ENCODE measurements around the gene ABCC11.
"Not testable (repeated sequence)": the region's sequence is repeated elsewhere in the genome, so short reads cannot be mapped to it uniquely, and the experiment has no call there.

Gene ABCC11

DNA sequence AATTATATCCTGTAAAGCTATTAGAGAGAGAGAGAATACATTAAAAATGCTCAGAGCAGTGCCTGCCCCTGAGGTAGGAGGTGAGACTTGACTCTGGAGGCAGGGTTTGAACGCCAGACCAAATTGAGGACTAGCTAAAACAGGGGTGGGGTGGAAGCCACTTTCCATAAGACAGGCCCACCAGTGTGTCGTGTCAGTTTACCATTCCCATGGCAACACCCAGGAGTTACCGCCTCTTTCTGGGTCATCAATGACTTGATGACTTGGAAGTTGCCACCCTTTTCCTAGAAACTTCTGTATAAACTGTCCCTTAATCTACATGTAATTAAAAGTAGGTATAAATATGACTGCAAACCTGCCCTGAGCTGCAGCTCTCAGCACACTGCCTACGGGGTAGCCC is 59.6 kb downstream of the ABCC11 start:
- Histone ChIP-seq H3K4me2 (no peak overlapping the region), H3K9ac (no peak overlapping the region), H4K20me1 (no peaks in the 10 kb centered on the region), H3K27ac (no peak overlapping the region), H3K9me3 (no peaks in the 10 kb centered on the region), H3K36me3 (no peaks in the 10 kb centered on the region), H3K4me3 (no peak overlapping the region), H3K27me3 (no peaks in the 10 kb centered on the region), H3K4me1 (peaks cover 11% of the 10 kb centered on the region; the same call in 1 of the 2 replicates)
- no peak for TF ChIP-seq Cebpa-rat (IDR thresholded peaks at IDR 0.05)

DNA sequence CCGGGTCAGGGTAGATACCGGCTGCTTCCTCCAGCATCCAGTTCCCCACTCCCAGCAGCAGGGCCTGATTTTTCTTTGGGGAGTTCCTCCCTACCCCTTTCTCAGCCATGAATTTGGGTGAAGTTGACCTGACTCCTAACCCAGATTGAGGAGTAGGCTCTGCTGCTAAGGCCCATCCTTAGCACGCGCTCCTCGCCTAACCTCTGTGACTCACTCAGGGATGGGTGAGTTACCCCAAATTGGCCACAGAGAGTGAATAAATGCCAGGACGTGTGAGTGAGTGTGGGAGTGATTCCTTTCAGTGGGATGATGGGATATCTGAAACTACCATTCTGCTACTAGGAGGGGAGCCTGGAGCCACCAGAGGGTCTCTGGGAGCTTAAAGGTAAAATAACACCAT is 62.7 kb downstream of the ABCC11 start:
- Histone ChIP-seq H3K9ac (no peak overlapping the region), H3K4me3 (no peak overlapping the region), H4K20me1 (no peaks in the 10 kb centered on the region), H3K36me3 (no peaks in the 10 kb centered on the region), H3K27ac (no peak overlapping the region), H3K9me3 (no peaks in the 10 kb centered on the region), H3K4me2 (no peak overlapping the region), H3K4me1 (peaks cover 11% of the 10 kb centered on the region; the same call in 1 of the 2 replicates), H3K27me3 (no peaks in the 10 kb centered on the region)
- no peak for TF ChIP-seq Cebpa-rat (IDR thresholded peaks at IDR 0.05)

GRCh38 chr16:48182979-48183537 is 64.3 kb downstream of the ABCC11 start:
- H3K4me3 ChIP-seq = no peak overlapping the region
- no peaks in the 10 kb centered on the region for H3K9me3 ChIP-seq
- peaks cover 4% of the 10 kb centered on the region; the same call in 1 of the 2 replicates for H3K4me1 ChIP-seq
- no peak for TF ChIP-seq Cebpa-rat (IDR thresholded peaks at IDR 0.05)
- H3K9ac ChIP-seq = no peak overlapping the region
- no peak overlapping the region for H3K4me2 ChIP-seq
- no peaks in the 10 kb centered on the region for H4K20me1 ChIP-seq
- no peak overlapping the region for H3K27ac ChIP-seq
- H3K36me3 ChIP-seq = no peaks in the 10 kb centered on the region
- H3K27me3 ChIP-seq = no peaks in the 10 kb centered on the region

GRCh38 chr16:48181746-48182520 is 65.4 kb downstream of the ABCC11 start:
- not testable (repeated sequence) for H3K4me2 ChIP-seq, H3K36me3 ChIP-seq, H3K27me3 ChIP-seq, H3K9ac ChIP-seq, H4K20me1 ChIP-seq, H3K4me3 ChIP-seq, H3K4me1 ChIP-seq, H3K27ac ChIP-seq, H3K9me3 ChIP-seq

DNA sequence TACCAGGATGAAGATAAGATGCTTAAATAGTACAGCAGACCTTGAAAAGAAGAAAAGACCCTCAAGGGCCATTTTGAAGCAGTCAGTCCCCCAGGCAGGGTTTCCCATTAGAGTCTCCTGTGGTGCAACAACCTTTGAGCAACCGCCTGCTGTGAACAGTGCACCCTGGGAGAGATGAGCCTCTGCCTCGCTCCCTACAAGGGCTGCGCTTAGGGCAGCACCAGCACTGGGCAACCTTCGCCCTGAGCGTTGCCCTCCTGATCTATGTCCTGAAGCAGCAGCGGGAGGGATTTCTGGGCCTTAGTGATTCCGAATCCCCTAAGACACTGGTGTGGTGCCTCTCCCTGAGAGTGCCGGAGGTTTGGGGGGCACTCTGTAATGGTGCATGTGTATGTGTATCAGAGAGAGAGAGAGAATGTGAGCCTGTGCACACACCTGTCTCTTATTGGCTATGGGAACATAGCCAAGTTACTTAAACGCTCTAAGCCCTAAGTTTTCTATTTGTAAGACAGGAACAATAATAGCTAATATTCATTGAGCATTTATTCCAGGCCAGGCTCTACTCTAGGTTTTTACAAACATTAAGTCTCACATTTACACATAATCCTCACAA is 66.4 kb downstream of the ABCC11 start:
- Histone ChIP-seq H3K36me3 (no peaks in the 10 kb centered on the region), H3K4me1 (peaks cover 4% of the 10 kb centered on the region; the same call in 1 of the 2 replicates), H3K27ac (no peak overlapping the region), H4K20me1 (no peaks in the 10 kb centered on the region), H3K9ac (no peak overlapping the region), H3K4me2 (no peak overlapping the region), H3K9me3 (no peaks in the 10 kb centered on the region), H3K27me3 (no peaks in the 10 kb centered on the region), H3K4me3 (no peak overlapping the region)
- no peak for TF ChIP-seq Cebpa-rat (IDR thresholded peaks at IDR 0.05)

DNA sequence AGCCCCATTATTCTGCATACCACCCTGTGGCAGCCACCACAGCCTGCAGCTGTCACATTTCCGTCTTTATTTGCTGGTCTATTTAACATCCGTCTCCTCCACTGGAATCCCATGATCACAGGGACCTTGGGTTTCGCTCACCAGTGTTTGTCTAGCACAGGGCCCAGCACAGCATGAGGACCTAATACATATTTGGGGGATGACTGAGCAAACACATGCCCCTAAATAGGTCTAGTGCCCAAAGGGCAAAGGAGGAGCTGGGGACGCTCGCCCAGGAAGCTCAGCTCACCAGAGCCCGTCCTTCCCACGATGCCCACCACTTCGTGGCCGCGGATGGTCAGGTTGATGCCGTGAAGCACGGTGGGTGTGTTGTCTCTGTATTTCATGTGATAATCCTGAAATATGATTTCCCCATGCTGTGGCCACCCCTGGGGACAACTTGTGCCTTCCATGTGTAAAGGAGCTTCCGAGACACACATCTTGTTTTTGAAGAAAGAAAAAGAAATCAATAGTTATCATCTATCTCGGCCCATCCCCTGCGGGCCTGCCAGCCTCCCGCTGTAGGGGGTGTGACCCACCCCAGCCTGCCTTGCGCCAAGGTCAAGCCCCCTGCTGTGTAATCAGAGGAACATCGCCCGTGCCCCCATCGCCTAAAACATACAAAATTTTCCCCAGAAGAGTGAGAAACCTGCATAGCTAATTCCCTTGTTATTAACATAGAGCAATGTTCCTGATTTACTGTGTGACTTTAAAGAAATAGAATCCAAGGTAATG is 70.5 kb downstream of the ABCC11 start:
- Histone ChIP-seq H3K9ac (no peak overlapping the region), H4K20me1 (no peaks in the 10 kb centered on the region), H3K27me3 (no peaks in the 10 kb centered on the region), H3K36me3 (no peaks in the 10 kb centered on the region), H3K27ac (no peak overlapping the region), H3K4me2 (no peak overlapping the region), H3K4me3 (no peak overlapping the region), H3K9me3 (no peaks in the 10 kb centered on the region), H3K4me1 (no peaks in the 10 kb centered on the region)
- no peak for TF ChIP-seq Cebpa-rat (IDR thresholded peaks at IDR 0.05)

GRCh38 chr16:48173889-48174288 is 73.5 kb downstream of the ABCC11 start:
- Histone ChIP-seq H3K27ac (no peak overlapping the region), H3K4me1 (no peaks in the 10 kb centered on the region), H3K9ac (no peak overlapping the region), H3K36me3 (no peaks in the 10 kb centered on the region), H3K27me3 (no peaks in the 10 kb centered on the region), H3K9me3 (no peaks in the 10 kb centered on the region), H3K4me2 (no peak overlapping the region), H3K4me3 (no peak overlapping the region), H4K20me1 (no peaks in the 10 kb centered on the region)
- TF ChIP-seq Cebpa-rat (IDR thresholded peaks at IDR 0.05) = no peak

GRCh38 chr16:48172682-48173081 is 74.7 kb downstream of the ABCC11 start:
- no peak for TF ChIP-seq Cebpa-rat (IDR thresholded peaks at IDR 0.05)
- H3K4me2 ChIP-seq = no peak overlapping the region

GRCh38 chr16:48169896-48170295 is 77.4 kb downstream of the ABCC11 start:
- no peak overlapping the region for H3K4me2 ChIP-seq
- H3K27ac ChIP-seq = no peak overlapping the region
- no peaks in the 10 kb centered on the region for H3K27me3 ChIP-seq
- H3K36me3 ChIP-seq = no peaks in the 10 kb centered on the region
- H3K9me3 ChIP-seq = no peaks in the 10 kb centered on the region
- H3K4me1 ChIP-seq = peaks cover 9% of the 10 kb centered on the region
- TF ChIP-seq Cebpa-rat (IDR thresholded peaks at IDR 0.05) = no peak
- H3K4me3 ChIP-seq = no peak overlapping the region
- no peaks in the 10 kb centered on the region for H4K20me1 ChIP-seq
- H3K9ac ChIP-seq = no peak overlapping the region

More at GRCh38 chr16:48172682-48173081, 74.7 kb downstream of the ABCC11 start:
- Histone ChIP-seq H3K4me1 (no peaks in the 10 kb centered on the region), H3K9me3 (no peaks in the 10 kb centered on the region), H4K20me1 (no peaks in the 10 kb centered on the region), H3K4me3 (no peak overlapping the region), H3K27me3 (no peaks in the 10 kb centered on the region), H3K36me3 (no peaks in the 10 kb centered on the region), H3K9ac (no peak overlapping the region), H3K27ac (no peak overlapping the region)

DNA sequence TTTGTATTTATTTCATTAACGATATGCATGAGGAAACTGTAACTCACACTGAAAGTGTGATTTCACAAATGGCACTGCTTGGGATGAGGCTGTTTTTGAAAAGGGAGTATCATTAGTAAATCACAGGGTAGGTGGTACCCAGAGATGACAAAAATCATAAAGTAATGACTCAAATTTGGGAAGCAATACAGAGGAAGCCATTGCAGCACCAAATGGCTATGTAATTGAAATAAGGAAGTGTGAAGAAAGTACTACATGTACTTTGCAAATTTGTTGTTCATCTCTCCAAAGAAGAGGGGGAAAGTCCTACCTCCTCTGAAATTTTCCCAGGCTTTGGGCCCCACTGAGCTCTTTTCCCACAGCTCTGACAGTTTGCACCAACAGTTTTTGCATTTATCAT is 79.3 kb downstream of the ABCC11 start:
- Histone ChIP-seq H3K9me3 (no peaks in the 10 kb centered on the region), H4K20me1 (no peaks in the 10 kb centered on the region), H3K4me1 (peaks cover 10% of the 10 kb centered on the region), H3K27me3 (no peaks in the 10 kb centered on the region), H3K4me2 (no peak overlapping the region), H3K27ac (no peak overlapping the region), H3K4me3 (no peak overlapping the region), H3K36me3 (no peaks in the 10 kb centered on the region), H3K9ac (no peak overlapping the region)
- TF ChIP-seq Cebpa-rat (IDR thresholded peaks at IDR 0.05) = no peak

- H3K27ac ChIP-seq = not testable (repeated sequence)
Measured at GRCh38 chr16:48166617-48167016, 80.7 kb downstream of the ABCC11 start.

More at GRCh38 chr16:48166617-48167016, 80.7 kb downstream of the ABCC11 start:
- not testable (repeated sequence) for H3K4me2 ChIP-seq, H3K36me3 ChIP-seq, H3K4me3 ChIP-seq, H3K27me3 ChIP-seq, H3K9ac ChIP-seq, H4K20me1 ChIP-seq, H3K9me3 ChIP-seq
- peaks cover 10% of the 10 kb centered on the region for H3K4me1 ChIP-seq

All from BLaER1 (cell line).